ENCODE measurements around the gene INSYN2B. TPM values are rescaled to one million over a fixed set of nuclear protein-coding genes. Genes with fewer than 3 reads are reported as not detected.

Gene INSYN2B
- total RNA-seq, 1 experiment from 2014 or later = 10.8 TPM

DNA sequence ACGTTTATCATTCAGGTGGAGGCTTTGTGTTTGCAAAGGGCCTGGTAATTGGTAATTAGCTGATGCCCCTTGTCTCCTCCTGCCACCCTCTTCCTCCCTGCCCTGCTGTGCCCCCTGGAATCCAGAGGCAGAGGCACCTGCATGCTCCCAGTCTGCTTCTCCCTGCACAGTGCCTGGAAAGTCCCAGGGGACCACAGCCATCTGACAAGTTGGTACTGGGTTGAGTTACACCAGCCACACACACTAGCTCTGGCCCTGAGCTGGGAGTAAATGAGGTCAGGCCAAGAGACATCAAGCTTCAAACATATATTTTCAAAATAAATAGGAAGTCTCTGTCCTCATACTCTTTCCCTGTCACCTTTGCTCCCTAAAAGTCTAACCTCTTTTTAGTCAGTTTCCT lies 56.3 kb downstream of the INSYN2B start:
- H3K4me1 ChIP-seq (ENCODE audit: insufficient read depth, low read length, poor library complexity, severe bottlenecking) = peaks cover 5% of the 10 kb centered on the region
- H3K4me3 ChIP-seq (ENCODE audit: low read depth, low read length, poor library complexity, severe bottlenecking) = no peak overlapping the region
- no peak overlapping the region for H3K27ac ChIP-seq (ENCODE audit: low read depth, low read length, poor library complexity, severe bottlenecking)
- H3K27me3 ChIP-seq (replicated peaks; ENCODE audit: insufficient read depth, low read depth, low read length, poor library complexity) = no peaks in the 10 kb centered on the region
- no peaks in the 10 kb centered on the region for H3K9me3 ChIP-seq (ENCODE audit: low read depth, low read length, poor library complexity, severe bottlenecking)
- no peak for TF ChIP-seq EZH2 (IDR thresholded peaks at IDR 0.05; ENCODE audit: borderline replicate concordance, low read depth, low read length, poor library complexity, severe bottlenecking)
- no peak for TF ChIP-seq CTCF (conservative IDR thresholded peaks at IDR 0.05; ENCODE audit: low read depth, low read length)
- H3K36me3 ChIP-seq (ENCODE audit: insufficient read depth, low read length, poor library complexity, severe bottlenecking) = no peaks in the 10 kb centered on the region
- BruUV-seq (replicated peaks) = no TSS peak
- no peak for DNase-seq (ENCODE audit: low spot score)
- intact Hi-C loops (cut with micrococcal nuclease; ENCODE audit: unreplicated experiment) = no loop called here
- POLR2A ChIA-PET (ENCODE audit: low non-redundant PET) = no interaction called here
- CTCF ChIA-PET = no interaction called here

DNA sequence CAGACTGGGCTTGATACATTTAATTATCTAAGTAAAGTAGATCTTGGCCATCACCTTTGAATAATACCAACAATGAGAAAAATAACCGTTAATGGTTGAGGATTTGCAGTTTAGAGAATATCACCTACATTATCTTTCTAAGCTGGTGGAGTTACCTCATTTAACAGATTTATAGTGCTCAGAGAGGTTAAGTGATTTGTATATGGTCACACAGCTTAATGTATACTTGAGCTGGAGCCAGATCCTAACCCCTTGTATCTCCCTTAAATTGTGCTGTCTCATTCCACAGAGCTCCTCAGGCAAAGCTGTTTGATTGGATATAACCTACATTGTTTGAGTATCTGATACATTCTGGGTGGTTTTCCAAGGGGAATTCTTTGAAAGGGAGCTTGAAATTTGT lies 57.8 kb downstream of the INSYN2B start:
- Histone ChIP-seq H3K27me3 (replicated peaks; ENCODE audit: insufficient read depth, low read depth, low read length, poor library complexity) (no peaks in the 10 kb centered on the region), H3K4me1 (ENCODE audit: insufficient read depth, low read length, poor library complexity, severe bottlenecking) (peaks cover 11% of the 10 kb centered on the region), H3K36me3 (ENCODE audit: insufficient read depth, low read length, poor library complexity, severe bottlenecking) (no peaks in the 10 kb centered on the region), H3K4me3 (ENCODE audit: low read depth, low read length, poor library complexity, severe bottlenecking) (no peak overlapping the region), H3K27ac (ENCODE audit: low read depth, low read length, poor library complexity, severe bottlenecking) (no peak overlapping the region), H3K9me3 (ENCODE audit: low read depth, low read length, poor library complexity, severe bottlenecking) (no peaks in the 10 kb centered on the region)
- intact Hi-C loops (cut with micrococcal nuclease; ENCODE audit: unreplicated experiment) = no loop called here
- ChIA-PET POLR2A (ENCODE audit: low non-redundant PET) (no interaction called here), CTCF (no interaction called here)
- no peak for DNase-seq (ENCODE audit: low spot score)
- TF ChIP-seq EZH2 (IDR thresholded peaks at IDR 0.05; ENCODE audit: borderline replicate concordance, low read depth, low read length, poor library complexity, severe bottlenecking) = no peak
- TF ChIP-seq CTCF (conservative IDR thresholded peaks at IDR 0.05; ENCODE audit: low read depth, low read length) = no peak
- no TSS peak for BruUV-seq (replicated peaks)

DNA sequence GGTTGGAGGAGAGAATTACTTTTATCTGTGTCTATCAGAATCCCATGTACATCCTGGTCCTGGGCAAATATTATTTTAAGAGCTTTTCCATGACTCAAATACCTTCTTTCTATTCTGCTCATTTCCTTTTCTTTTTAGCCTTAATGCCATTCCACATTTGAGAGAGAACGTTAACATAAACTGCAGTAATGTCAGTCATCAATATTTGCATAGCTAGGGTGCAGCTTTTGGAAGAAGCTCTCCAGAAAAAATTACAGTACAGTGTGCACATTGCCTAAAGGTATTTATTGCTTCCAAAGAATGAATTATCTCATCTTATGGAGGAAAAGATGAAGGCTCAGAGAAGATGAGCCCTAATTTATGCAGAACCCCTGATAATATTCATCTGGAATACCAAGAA lies 58.3 kb downstream of the INSYN2B start:
- CTCF ChIA-PET = no interaction called here
- DNase-seq (ENCODE audit: low spot score) = no peak
- POLR2A ChIA-PET (ENCODE audit: low non-redundant PET) = interaction anchor here (0.6 kb wide), 1 partner anchor 8 kb away, joined by 6 read pairs; no protein-coding TSS in a partner anchor
- no peaks in the 10 kb centered on the region for H3K36me3 ChIP-seq (ENCODE audit: insufficient read depth, low read length, poor library complexity, severe bottlenecking)
- no peaks in the 10 kb centered on the region for H3K27me3 ChIP-seq (replicated peaks; ENCODE audit: insufficient read depth, low read depth, low read length, poor library complexity)
- H3K4me1 ChIP-seq (ENCODE audit: insufficient read depth, low read length, poor library complexity, severe bottlenecking) = peaks cover 11% of the 10 kb centered on the region
- no TSS peak for BruUV-seq (replicated peaks)
- TF ChIP-seq CTCF (conservative IDR thresholded peaks at IDR 0.05; ENCODE audit: low read depth, low read length) (no peak), EZH2 (IDR thresholded peaks at IDR 0.05; ENCODE audit: borderline replicate concordance, low read depth, low read length, poor library complexity, severe bottlenecking) (no peak)
- no peaks in the 10 kb centered on the region for H3K9me3 ChIP-seq (ENCODE audit: low read depth, low read length, poor library complexity, severe bottlenecking)
- intact Hi-C loops (cut with micrococcal nuclease; ENCODE audit: unreplicated experiment) = no loop called here
- no peak overlapping the region for H3K4me3 ChIP-seq (ENCODE audit: low read depth, low read length, poor library complexity, severe bottlenecking)
- H3K27ac ChIP-seq (ENCODE audit: low read depth, low read length, poor library complexity, severe bottlenecking) = no peak overlapping the region

Data from A673 (cell line).